ENCODE data around the gene TLR2.

TLR2 gene

GRCh38 chr4:153684182-153684970 lies at the start of gene TLR2:
Gene TLR2 (plus strand): TSS chr4:153684280. CDS start chr4:153702908, 18,628 bp downstream.
- peak; percentile 70 to 78 for DNase-seq

- no peak for DNase-seq
These were observed 49.2 kb upstream of the TLR2 start for GRCh38 chr4:153634738-153635353.

DNA sequence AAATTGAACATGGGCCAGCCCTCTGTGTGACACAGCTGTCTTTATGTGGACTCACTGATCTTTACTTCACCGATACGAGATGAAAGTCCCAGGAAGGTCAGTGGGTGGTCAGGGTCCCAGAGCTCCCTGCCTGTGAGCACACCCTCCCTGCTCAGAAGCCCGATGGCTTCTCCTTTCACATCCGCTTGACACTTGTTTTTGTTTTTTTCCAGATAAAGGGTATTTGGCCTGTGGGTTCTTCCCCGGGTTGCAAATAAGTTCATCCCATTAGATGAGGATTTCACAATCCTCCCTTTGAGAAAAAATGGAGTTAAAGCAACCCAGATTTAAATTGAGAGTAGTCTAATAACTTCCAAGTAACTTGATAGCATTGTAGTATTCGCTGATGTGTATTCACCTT lies 48.2 kb upstream of the TLR2 start:
- no peak for DNase-seq

DNA sequence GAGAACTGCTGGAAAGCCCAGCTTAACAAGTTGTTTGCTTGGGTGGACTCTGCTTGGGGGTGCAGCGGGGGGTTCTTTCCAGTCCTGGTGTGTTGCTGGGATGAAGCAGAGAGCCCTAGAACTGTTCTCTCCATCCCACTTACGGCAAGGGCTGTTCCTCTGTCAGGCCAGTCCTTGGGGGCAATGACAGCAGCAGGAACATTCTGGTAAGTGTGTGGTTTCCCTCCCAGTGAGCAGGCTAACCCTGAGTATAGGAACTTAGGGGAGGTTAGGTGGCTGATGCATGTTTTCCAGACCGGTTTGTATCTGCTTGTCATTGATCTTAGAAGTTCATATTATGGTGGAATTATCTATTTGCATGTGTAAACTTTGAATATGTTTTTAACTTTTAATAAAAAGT lies 46.9 kb upstream of the TLR2 start:
- no peak for DNase-seq

- DNase-seq, result no peak
These were observed 46.1 kb upstream of the TLR2 start for GRCh38 chr4:153638011-153638410.

DNA sequence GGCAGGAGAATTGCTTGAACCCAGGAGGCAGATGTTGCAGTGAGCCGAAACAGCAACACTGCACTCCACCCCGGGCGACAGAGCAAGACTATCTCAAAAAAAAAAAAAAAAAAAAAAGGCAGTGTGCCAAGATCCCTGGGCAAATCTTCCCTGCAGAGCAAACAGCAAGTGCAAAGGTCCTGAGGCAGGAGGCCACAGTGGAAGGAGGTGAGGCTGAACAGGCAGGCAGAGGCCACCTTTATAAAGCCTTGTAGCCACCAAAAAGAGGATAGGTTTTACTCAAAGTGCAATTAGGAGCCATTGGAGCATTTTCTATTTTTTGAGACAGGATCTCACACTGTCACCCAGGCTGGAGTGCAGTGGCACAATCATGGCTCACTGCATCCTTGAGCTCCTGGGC lies 45.1 kb upstream of the TLR2 start:
- DNase-seq, result no peak

GRCh38 chr4:153639833-153640802 lies 44.0 kb upstream of the TLR2 start:
- DNase-seq, result no peak

- no peak for DNase-seq
These were observed 42.5 kb upstream of the TLR2 start for GRCh38 chr4:153641532-153641931.

DNA sequence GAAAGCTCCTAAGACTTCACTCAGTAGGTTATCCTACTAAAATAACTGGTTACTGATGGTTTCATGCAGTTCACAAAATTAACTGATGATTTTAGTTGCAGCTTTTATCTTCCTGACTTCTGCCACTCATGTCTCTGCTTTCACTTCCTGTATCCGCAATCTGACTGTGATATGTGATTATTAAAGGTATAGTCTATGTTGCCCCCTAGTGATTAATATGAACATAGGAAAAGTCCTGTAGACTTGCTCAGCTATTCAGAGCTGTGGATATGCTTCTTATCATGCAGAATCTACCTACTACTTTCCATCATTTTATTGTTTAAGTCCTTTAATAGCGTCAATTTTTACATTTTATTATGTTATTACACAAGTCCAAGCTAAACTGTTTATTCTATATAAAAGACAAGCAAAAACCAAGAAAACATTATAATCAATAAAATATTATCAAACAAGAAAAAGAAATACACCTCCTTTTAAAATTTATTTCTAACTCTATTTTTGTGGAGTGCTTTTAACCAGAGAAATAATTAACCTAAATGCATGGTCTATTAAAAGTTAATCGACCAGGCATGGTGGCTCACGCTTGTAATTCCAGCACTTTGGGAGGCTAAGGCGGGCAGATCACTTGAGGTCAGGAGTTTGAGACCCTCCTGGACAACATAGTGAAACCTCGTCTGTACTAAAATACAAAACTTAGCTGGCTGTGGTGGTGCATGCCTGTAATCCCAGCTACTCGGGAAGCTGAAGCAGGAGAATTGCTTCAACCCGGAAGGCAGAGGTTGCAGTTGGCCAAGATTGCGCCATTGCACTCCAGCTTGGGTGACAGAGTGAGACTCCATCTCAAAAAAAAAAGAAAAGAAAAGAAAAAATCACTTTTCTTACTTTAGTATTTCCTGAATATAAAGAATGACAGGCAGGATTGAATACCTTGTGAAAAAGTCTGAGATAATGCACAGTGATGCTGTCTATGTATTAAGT lies 40.4 kb upstream of the TLR2 start:
- DNase-seq, result no peak

DNA sequence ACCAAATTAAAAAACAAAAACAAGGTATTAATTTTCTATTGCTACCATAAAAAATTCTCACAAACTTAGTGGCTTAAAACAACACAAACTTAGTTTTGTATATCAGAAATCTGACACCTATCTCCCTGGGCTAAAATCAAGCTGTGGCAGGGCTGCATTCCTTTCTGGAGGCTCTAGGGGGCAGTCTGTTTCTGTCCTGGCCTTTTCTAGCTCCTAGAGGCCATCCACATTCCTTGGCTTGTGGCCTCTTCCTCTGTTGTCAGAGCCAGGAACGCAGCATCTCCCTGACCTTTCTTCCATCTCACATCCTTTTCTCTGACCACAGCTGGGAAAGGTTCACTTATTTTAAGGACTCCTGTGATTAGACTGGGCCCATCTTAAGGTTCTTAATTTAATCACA lies 38.9 kb upstream of the TLR2 start:
- peak; percentile 12 to 23 for DNase-seq

GRCh38 chr4:153646261-153646660 lies 37.8 kb upstream of the TLR2 start:
- DNase-seq, result no peak

DNA sequence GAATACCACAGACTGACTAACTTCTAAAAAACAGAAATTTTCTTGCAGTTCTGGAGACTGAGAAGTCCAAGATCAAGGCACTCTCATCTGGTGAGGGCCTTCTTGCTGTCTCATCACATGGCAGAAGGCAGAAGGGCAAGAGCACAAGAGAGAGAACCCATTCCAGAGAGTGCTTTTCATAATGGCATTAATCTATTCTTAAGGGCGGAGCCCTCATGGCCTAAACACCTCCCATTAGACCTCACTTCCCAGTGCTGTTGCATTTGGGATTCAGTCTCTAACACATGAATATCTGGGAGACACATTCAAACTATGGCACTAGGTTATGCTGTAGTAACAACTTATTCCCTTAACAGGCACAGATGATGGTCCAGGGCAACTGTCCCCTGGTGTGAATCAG lies 37.1 kb upstream of the TLR2 start:
- DNase-seq, result no peak

DNA sequence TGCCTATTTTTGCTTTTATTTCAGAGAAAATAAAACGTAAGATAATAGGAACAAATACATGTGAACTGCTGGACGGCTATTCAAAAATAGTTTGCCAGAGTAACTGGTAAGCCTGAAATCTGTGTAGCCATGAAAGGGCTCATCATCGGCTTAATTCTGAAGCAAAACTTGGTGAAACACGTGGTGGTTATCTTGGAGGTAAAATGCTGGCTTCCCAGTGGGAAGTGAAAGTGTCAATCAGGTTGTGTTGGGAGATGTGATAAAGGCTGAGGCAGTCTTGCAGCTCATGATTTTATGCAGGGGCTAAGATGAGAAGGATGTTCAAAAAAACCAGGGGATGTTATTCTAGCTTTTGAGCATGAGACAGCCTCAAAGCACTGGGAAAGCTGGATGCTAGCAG lies 36.1 kb upstream of the TLR2 start:
- no peak for DNase-seq

- peak in 1 of 2 experiments; percentile 20 for DNase-seq
These were observed 34.5 kb upstream of the TLR2 start for GRCh38 chr4:153649572-153649991.

DNA sequence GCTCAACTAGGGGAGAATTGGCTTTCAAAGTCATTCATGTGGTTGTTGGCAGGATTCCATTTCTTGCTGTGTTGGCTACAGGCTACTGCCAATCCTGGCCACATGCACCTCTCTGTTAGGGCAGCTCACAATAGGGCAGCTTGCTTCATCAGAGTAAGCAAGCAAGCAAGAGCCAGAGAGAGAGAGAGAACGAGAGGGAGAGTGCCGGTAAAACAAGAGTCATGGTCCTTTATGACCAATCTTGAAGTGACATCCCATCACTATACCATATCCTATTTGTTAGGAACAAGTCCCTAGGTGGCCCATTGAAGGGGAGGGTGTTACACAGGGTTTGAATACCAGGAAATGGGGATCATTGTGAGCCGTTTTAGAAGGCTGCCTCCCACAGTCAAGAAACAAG lies 33.0 kb upstream of the TLR2 start:
- no peak for DNase-seq

GRCh38 chr4:153651587-153651986 lies 32.5 kb upstream of the TLR2 start:
- DNase-seq, result peak; percentile 49 to 63

GRCh38 chr4:153652051-153652784 lies 31.9 kb upstream of the TLR2 start:
- peak; percentile 18 to 36 for DNase-seq

GRCh38 chr4:153655002-153655541 lies 29.0 kb upstream of the TLR2 start:
- no peak for DNase-seq

- no peak for DNase-seq
These were observed 28.2 kb upstream of the TLR2 start for GRCh38 chr4:153655928-153656327.

GRCh38 chr4:153661215-153661822 lies 22.8 kb upstream of the TLR2 start:
- DNase-seq, result no peak

DNA sequence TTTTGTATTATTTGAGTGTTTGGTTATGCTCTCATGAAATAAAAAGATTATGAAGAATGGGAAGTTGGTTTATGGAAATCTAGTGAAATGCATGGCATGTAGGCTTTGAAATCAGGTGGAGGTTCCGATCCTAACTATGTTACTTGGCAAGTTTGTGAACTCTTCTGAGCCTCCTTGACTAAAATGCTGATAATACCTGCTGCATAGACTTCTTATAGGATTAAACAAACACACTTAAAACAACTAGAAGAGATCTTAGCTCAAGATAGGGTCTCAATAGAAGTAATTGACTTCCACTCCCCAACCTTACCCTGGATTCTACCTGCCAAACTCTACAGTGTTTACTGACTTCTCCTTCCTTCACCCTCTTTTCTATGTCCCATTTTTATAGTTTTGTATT lies 22.2 kb upstream of the TLR2 start:
- DNase-seq, result no peak
